DMS 273 treated with DMSO at 0.1 percent for 48 hours (cell line): ENCODE measurements around the gene HDAC4.

ENCODE experiments used
- DNase-seq: peaks from one replicate; lab custom pipeline; 2025; lab: John Stamatoyannopoulos, UW

HDAC4 gene

DNA sequence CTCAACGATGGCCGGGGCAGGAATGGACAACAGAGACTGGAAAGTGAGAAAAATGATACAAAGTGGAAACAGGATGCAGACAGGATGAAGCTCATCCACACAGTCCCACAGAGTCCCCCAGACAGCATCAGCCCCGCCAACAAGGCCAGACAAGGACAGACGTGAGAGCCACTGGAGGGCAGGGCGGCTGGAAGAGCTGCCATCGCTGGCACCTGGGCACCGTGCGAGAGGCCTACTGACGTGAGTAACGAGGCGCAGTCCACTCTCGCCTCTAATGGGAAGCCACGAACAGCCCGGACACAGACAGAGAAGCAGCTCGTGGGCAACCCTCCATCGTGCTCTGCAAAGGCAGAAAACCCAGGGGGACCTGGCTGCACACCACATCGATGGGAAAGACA is 17.1 kb downstream of the HDAC4 start:
- no peak for DNase-seq

DNA sequence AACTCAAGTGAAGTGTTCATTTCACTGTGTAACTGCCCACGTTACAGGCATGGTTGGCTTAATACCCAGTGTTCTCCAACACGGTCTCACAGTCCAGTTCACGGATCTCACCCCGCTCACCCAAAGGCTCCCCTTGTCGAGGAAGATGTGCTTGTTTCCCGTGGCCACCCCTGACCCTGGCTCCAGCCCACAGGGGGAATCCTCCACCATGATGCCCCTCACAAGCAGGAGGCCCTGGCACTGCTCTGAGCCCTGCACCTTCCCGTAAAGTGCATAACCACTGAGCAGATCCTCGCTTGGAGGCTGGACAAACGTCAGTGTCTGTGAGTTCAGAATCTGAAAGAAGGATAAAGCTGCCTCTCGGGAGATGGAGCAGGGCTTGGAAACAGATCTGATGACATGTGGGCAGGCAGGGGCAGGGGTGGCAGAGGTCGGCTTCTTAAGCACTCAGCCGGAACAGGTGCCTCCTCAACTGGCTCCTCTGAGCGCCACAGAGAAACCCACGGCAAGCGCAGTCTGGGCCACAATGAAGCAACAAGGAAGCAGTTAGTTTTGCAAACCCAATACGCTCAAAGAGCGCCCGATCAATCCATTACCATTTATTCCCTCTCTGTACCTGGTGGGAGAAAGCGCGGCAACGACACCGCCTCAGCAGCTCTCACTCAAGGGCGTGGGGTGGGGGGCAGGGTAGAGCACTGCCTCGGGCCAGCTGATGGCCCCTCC is 17.6 kb downstream of the HDAC4 start:
- DNase-seq: no peak

DNA sequence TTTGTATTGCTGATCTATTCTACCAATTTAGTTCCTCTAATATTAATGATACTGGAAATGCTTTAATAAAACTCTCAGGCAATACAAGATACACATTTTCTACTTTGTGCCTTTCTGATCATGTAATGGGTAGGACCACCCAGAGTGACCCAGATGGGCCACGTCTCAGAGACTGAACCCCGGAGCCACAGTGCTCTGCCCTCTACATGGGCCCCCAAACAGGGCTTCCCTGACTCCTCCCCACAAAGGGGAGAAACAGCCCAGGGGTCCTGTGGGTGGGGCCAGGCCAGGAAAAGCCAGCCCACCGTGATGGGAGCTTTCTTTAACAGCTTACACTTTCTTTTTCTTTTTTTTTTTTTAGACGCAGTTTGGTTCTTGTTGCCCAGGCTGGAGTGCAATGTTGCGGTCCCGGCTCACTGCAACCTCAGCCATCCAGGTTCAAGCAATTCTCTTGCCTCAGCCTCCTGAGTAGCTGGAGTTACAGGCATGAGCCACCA is 18.4 kb downstream of the HDAC4 start:
- no peak for DNase-seq

DNA sequence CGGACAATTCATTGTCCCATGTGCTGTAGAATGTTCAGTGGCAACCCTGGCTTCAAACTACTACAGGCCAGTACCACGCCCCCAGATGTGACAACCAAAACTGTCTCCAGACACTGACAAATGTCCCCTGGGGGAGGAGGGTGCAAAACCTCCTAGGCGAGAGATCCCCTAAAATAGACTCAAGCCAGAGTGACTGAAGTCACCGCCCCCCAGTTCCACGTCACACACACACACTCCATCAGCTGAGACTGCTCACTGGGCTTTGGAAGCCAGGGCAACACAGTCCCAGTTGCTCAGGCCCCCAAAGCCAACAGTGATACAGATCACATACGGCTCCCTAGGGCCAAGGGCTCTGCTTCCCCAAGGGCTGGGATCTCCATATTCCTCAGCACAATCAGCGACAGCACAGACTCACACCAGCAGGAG is 19.1 kb downstream of the HDAC4 start:
- DNase-seq: no peak

DNA sequence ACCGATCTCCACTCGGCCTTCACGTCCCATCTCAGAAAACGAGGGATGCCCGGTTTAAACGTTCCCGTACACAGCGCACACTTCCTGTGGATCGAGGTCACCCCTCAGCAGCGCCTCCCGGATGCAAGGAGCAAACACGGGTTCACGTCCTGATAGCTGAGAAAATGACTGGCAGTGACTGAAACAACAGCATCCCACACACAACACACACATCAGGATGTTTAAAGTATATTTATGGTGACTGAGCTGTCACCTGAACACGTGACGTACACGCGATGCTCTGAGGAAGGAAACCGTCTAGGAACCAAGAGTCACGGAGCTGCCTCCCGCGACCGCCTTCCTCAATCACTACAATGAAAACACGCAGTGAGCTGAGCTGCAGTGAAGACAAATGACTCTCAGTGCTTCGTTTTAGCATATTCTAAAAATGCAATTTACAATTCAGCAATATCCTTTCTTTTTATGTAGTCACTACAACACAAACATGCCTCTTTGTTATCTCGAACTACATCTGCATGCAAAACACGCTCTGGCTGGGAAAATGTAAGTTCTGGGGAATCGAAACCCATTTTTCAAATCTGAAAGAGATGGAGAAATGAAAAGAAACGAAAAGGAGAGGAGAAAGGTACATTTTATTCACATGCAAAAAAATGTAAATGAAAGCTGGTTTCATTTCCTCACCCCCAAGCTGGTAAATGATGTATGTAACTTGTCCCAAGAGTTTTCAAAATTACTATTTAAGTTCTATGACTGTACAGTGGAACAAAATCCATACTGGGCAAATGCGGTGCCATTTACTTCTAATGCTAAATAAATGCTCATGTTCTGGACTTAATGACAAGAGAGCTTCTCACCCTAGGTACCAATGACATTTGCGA is 19.8 kb downstream of the HDAC4 start:
- DNase-seq: no peak

DNA sequence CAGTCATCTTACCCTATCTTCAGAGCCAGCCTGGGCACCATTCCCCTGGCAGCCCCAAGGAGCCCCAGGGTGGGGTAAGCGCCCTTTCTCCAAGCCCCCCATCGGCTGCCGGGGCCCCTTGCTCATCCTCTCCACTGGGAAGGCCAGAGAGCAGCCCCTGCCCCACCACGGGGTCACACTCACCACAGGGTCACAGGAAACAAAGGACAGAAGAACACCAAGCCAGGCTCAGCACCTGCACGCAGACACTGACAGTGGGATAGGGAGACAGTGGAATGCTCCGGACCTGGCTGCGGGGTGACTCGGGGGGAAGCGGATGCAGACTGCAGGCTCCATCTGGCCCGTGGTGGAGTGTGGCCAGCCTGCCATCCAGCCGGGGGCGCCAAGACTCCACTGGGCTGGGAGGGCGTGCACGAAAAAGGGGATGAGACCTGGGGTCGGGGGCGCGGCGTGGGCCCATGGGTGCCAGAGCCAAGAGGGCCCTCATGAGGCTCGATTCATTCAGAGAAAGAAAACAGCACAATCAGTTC is 21.1 kb downstream of the HDAC4 start:
- DNase-seq: no peak

DNA sequence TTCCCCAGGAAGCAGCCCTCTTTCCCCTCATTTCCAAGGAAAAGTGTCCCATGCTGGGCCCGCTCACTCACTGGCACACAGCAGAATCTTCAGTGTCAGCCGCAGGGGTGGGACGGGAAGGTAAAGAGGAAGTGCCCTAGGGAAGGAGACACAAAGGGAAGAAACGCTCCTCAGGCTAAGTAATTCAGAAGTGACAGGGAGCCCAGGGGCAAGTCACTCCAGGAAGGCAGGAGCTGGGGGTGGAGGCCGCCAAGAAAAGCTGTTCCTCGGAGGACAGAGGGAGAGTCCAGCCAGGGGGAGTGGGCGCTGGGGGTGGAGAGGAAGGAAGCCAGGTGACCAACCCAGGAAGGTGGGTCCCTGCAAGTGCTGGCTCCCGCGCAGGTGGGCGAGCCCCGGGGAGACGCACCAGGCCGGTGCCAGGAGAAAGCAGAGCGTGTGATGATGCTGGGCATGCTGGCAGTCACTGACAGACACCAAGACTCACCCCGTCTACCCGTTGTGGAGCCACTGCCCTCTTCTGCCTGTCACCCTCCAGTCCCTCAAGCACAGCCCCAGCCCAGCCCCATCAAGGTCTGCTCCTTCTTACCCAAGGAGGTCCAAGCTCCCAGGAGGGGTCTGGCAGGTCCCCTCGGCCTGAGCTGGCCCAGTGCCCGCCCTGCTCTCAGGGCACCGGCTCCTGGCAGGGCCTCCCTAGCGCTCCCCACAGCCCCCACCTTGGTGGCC is 21.7 kb downstream of the HDAC4 start:
- no peak for DNase-seq

DNA sequence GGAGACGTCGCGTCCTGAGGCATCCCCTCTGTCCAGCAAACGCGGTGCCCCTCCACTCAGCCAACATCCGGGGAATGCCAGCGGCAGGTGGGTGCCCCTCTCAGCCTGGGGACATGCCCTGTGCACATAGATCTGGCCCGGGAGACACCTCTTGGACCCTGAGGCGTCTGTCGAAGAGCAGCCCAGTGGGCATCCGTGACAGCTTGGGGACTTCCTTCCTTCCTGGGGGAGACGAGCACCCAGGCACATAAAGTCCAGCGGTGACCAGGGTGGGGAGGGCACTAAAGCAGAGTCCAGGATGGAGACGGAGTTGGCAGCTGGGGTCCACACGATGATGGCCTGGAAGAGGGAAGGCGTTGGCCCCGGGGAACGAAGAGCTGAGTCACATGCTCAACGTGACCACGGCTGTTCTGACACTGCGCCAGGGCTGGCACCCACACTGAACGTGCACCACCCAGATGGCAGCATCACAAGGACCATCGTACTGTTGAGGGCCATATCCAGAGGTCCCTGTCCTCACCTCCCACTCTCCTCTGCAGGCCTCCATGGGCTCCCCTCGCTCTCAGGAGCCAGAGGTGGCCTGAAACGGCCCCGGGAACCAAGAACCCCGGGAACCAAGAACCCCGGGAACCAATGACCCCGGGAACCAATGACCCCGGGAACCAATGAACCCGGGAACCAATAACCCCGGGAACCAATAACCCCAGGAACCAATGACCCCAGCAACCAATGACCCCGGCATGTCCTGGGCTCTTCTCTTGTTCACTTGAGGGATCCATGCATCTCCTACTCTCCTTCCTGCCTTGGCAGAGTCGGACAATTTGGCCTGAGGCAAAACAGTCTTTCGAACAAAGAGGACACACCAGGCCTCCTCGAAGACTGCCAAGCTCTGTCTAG is 22.6 kb downstream of the HDAC4 start:
- no peak for DNase-seq

DNA sequence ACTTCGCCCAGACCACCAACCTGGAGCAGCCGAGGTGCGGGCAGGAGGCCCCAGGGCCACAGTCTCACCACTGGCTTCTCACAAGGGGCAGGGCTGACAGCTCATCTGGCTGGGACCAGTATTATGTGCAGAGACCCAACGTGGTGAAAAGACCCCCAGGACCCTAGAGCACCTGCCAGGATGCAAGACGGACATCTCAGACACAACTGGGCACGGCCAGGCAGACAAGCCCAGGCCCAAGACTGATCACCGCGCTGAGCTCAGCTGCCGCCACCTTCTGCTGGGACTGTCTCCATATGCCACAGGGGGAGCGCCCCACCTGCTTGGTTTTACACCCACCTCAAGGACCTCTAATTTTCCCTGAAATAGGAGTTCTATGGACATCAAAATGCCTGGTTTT is 23.2 kb downstream of the HDAC4 start:
- DNase-seq: no peak

DNA sequence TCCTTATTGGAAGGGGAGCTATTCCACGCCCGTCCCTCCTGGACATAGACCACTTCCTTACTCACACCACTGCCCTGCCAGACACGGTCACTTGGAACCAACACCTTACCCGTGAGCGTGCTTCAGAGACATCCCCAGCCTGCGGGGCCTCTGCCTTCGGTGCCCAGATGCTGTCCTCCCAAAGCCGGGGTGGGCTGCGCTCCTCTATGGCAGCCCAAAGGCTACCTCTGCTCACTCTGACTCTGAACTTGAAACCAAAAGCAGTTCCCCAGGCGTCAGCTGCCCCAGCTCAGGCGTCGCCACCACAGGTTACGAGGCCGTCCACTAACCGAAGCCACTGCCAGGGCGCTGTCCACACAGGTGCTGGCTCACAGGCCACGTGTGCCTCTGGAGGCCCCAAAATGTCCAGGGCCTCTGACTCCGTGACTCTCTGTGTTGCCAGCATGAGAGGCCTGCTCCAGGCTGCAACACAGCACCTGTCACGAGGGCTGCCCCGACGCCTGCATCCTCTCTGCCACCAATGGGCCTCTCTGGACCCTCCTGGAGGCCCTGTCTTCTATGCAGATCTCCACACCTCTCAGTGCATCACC is 23.8 kb downstream of the HDAC4 start:
- DNase-seq: no peak

DNA sequence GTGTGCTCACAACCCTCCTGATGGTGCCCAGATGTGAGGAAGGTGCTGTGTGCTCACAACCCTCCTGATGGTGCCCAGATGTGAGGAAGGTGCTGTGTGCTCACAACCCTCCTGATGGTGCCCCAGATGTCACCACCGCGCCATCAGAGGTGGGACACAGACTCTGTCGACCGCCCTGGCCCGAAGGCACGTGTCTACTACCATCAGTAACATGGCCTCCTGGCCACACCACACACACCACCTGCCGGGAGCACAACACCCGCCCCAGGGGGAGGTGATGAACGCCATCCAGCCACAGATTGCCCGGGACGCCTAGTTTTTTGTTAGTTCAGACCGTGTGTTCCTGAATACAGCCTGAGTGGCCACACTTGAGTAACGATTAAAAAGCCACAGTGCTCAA is 24.5 kb downstream of the HDAC4 start:
- DNase-seq: no peak

DNA sequence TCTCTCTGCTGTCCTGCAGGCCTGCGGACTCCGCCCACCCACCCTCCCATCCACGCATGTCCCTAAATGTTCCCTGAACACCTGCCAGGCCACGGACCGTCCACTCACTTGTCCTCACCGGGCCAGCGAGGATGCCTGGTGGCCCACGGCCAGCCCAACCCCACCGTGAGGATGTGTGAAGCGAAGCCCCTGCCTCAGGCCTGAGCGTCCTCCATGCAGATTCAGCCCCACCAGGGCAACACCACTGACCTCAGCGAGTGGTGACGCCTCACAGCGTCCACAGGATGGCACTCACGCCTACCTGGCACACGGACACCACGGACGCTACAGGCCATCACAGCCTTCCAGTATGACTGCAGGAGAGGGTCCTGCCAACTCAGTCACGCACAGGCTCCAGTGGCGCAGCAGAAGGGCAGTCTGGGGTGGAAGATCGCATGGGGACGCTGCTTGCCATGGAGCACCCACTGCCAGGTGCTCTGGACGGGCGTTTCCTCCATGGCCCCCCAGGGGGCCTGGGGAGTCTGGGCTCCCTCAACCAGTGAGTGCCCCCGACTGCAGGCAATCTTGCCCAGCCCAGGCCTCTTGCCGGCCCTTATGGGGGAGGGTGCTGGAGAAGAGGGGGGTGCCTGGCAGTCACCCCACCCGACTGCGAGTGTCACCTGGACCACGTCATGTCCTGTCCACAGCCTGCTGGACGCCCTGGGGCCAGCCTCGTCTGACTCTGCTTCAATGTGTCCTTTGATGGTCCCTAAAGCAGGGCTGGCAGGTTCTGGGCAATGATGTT is 25.4 kb downstream of the HDAC4 start:
- DNase-seq: no peak

DNA sequence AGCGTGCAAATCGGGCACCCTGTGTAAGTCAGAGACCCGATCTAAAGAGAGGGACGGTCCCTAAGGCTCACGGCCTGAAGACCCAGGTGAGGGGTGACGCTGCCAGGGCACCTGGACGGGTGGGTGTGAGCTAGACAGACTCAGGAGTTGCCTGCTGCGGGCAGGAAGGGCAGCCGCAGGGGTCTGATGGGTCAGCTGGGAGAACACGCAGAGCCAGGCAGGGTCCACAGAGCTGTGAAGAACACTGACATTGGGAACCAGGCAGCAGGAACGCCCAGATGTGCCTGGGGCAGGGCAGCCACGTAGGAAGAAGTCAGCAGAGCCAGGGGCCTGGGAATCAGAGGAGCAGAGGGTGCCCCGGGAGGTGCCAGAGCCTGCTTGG is 25.9 kb downstream of the HDAC4 start:
- no peak for DNase-seq

DNA sequence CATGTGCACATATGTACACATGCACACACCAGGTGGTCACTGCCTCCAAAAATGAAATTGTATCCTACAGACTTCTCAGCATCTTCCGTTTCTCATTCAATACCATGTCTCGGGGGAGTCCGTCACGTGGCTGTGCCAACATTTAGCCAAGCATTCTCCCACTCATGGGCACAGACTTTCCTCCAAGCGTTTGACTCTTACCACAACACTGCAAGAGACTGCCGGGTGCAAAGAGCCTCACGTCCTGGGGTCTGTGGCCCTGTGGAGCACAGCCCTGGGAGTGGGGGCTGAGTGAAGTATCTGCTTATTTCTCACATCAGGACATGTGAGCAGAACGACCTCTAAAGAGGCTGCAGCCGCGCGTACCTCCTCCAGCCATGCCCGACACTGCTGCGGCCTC is 28.0 kb downstream of the HDAC4 start:
- no peak for DNase-seq

DNA sequence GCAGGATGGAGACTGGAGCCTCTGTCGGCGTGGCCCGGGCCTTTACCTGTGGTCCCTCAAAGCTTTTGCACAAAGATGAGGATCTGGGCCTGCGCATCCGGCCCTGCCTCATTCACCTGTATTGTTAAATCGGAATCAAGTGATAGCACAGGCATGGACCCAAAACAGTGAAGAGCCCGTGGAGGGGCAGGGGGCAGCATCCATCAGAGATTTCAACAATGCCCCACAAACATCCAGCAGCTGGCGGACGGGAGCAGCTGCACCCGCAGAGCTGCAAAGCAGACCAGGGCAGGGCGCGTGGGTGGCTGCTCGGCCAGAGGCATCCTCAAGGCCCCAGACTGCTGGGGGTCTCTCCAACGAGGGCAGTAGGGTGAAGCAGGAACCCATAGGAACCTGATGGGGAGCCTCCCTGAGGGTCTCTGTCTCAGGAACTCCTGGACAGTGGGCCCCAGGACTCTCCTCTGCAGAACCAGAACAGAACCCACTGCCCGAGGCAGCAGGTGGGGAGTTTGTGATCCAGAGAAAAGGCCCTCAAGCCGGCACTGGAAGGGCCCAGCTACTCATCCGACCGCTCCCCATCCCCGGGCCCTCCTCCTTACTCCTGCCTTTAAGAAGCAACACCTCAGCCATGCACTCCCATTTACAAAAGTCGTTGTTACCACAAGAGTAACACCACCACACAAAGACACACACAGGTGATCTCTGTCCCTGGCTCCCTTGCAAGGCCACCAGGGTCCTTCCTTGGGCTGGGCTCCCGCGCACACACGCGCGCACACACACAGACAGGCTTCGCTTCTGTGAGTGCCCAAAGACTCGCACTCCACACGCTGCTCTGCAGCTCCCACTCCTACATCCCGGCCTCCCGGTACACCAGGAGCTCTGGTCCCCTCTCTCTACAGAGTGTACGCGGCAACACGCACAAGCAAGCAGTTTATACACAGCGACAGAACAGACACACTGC is 28.8 kb downstream of the HDAC4 start:
- DNase-seq: no peak

DNA sequence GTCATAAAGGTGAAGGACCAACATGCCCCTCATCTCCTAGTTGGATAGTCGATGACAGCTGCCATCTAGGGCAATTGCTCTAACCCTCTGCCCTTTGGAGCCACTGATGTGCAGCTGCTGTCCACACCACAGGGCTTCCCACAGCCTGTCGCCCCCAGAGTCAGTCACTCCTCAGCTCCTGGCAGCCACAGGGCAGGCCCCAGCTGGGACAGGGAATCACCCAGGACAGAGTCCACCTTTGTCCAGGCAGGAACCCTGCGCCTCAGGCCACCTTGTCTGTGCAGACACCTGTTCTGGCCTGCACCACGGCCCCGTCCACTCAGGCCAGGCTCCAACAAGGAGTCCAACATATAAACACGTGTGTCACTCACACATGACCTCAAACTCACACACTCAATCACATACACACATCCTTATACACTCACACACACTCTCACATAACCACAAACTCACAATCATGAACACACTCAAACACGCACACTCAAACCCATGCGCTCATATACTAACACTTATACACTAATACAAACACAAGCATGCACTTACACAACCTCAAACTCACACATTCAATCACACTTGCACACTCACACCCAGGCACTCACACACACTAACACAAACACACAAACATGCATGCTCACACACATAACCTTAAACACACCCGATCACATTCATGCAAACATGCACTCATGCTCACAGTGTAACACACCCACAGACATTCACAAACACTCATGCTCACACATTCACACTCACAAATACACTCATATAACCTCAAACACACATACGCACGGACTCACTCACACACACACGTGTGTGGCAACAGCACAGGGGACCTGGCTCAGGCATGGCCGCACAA is 29.7 kb downstream of the HDAC4 start:
- DNase-seq: no peak

DNA sequence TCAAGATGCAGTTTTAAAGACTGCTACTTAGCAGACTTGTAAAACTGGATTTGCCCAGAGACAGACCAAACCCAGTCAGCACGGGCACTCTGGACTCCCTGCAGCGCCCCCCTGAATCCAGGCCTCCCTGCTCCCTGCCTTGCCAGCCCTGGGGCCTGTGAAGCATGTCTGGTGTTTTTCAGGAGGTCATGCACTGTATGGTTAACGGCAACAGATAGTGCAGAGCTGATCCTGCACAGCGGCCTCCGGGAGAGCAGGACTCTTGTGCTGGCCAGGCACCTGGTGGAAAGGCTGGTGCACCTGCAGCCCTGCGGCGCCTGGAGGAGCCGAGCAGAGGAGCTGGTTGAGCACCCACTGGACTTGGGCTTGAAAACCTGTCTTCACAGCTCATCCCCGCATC is 30.4 kb downstream of the HDAC4 start:
- DNase-seq: no peak

DNA sequence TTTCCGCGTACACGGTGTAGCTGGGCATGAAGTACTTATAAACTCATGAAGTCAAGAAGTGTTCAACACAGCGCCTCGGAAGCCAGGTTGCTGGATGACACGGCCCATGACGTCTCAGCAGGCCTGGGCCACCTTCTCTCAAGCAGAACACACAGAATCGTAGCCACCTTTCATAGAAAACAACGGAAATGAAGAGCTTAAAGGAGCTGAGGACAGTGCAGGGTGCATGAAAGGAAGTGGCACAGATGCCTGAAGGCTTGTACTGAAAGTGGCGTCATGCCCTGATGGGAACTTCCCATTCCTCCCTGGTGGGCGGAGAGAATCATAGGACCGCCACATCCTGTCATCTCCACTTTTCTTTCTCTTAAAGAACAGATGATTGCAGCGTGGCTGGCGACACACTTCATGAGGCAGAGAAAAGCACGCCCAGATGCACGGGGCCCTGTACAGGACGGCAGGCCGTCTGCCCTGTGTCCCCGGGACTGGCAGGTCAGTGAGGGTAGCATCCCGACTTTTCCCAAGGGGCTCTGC is 31.1 kb downstream of the HDAC4 start:
- no peak for DNase-seq
